Measurements from ENCODE around the gene C1orf105.
"Not testable (repeated sequence)": the region's sequence is repeated elsewhere in the genome, so short reads cannot be mapped to it uniquely, and the experiment has no call there.

The C1orf105 gene

GRCh38 chr1:172430128-172430454, 9.6 kb downstream of the C1orf105 start:
- no peak for DNase-seq

DNA sequence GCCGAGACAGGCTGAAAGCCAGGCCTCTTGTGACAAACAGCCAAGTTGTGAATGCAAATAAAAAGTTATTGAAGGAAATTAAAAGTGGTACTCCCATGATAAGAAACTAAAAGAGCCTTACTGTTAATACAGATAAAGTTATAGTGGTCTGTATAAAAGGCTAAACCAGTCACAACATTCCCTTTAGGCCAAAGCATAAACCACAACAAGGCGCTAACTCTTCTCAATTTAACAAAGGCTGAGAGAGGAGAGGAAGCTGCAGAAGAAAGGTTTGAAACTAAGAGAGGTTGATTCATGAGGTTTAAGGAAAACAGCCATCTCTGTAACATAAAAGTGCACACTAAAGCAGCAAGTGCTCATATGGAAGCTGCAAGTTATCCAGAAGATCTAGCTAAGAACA, 10.7 kb downstream of the C1orf105 start:
- DNase-seq = no peak

- DNase-seq = no peak
Observed at GRCh38 chr1:172431721-172432192, 11.3 kb downstream of the C1orf105 start.

- not testable (repeated sequence) for DNase-seq
Observed at GRCh38 chr1:172437183-172437582, 16.7 kb downstream of the C1orf105 start.

GRCh38 chr1:172442404-172442803, 21.9 kb downstream of the C1orf105 start:
- no peak for DNase-seq

DNA sequence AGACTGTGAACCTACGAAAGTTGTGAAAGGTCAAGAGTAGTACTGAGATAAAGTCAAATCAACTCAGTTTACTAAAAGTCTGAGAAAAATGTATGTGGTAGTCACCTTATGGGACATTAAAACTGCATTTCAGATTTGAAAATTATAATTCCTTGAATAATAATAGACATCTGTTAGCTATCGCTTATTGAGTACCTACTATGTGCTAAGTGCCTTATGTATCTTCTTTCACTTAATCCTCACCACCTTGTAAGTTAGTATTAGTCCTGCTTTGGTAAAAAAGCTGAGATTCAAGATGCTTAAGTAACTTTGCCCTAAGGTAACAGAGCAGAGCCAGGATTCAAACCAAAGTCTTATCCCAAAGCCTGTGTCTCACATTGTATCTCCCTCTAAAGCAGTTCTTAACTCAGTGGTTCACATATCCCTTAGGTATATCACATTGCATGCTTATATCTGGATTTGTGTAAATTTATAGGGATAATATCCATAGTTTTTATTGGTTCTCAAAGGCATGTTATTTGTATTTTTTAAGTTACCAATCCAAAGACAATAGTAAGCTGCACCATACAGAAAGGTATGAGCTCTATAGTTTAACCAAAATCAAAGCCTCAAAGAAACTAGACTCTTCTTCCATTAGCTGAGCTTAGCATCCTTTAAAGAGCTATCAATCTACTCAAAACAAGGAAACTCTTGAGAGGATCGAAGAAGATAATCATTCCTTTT, 22.5 kb downstream of the C1orf105 start:
- no peak for DNase-seq

- peak; percentile 87 for DNase-seq
Observed at GRCh38 chr1:172443666-172444453, 23.4 kb downstream of the C1orf105 start, which contains the start of gene PIGC. TSS of gene PIGC (minus strand) at chr1:172444069. CDS start at chr1:172442622, 1,447 bp downstream.

- DNase-seq = no peak
Observed at GRCh38 chr1:172446547-172446946, 26.1 kb downstream of the C1orf105 start.

GRCh38 chr1:172447641-172448040, 27.2 kb downstream of the C1orf105 start:
- DNase-seq = no peak

GRCh38 chr1:172448995-172449584, 28.6 kb downstream of the C1orf105 start:
- no peak for DNase-seq

DNA sequence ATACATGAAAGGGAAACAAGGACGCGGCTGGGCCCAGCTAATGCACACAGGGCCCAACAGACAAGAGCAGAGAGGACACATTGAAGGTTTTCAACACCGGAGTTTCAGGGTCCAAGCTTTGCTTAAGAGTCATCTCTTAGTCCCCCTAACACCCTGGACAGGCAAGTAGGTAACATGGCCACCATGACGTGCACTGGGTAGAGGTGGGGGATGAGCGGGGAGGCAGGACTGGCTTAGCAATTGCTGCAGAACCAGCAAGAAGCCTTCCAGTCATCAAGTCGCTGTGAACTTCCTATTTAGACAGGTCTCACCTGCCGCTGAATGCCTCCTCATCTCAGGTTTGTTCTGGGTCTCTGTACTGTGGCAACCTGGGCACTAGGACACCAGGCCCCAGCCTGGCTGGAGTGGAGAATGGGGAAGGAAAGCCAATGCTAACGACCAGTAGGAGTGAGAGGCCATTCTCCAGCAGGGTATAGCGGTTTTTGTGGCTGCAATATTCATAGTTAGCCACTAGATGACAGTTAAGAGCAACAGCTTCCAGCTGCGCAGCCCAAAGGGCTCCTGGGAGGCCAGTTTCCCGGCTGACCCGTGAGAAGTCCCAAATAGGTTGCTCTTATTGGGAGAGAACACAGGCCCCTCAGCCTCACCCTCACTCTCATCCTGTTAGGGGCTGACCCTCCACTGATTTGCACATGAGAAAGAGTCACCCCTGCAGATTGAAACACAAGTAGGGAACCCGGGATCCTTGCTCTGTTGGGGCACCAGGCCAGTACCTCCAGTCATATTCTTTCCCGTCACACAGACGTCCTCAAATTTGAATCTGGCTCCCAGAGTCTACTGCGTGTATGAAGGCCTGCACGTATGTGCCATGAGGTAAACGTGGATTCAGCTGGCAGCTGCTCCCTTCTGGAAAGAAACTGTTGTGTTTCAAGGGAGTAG, 29.4 kb downstream of the C1orf105 start:
- DNase-seq = no peak

DNA sequence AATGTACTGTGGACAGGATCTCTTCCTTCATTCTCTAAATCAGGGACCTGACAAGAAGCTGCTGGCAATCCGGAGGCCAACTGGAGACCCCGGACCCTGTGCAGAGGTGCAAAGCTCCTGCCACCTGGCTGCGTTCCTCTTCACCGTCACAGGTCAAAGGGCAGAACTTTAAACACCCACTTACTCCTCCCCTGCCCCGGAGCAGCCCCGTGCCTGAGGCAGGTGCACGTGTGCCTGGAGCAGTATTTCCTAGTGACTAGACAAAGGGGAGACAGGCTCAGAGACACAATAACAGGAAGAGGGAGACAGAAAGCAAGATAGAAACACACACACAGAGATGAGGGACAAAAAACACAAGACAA, 30.0 kb downstream of the C1orf105 start:
- DNase-seq = no peak

DNA sequence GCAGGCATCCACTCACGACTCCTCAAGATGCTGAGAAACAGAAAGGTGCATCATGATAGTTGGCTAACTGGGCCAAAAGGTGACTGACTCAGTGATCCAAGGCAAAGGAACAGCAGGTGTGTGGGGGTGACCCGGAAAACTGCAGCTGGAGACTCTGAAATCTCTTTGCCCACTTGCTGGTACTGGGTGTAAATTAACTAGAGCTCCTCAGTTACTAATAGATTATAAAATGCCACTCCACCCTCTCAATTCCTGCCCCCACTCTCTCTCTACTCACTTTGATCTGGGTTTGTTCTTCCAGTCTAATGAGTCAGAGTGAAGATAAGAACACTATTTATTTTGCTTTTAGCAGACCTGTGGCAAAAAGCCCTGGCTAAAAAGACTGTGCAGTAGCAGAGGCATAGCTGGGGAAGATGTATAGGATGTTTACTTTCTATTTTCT, 30.5 kb downstream of the C1orf105 start:
- DNase-seq = no peak

- no peak for DNase-seq
Observed at GRCh38 chr1:172452536-172453152, 32.2 kb downstream of the C1orf105 start.

GRCh38 chr1:172453153-172453545, 32.7 kb downstream of the C1orf105 start:
- no peak for DNase-seq

GRCh38 chr1:172453607-172454006, 33.1 kb downstream of the C1orf105 start:
- no peak for DNase-seq

- DNase-seq = no peak
Observed at GRCh38 chr1:172455451-172455850, 35.0 kb downstream of the C1orf105 start.

GRCh38 chr1:172456344-172456769, 35.9 kb downstream of the C1orf105 start:
- DNase-seq = no peak

DNA sequence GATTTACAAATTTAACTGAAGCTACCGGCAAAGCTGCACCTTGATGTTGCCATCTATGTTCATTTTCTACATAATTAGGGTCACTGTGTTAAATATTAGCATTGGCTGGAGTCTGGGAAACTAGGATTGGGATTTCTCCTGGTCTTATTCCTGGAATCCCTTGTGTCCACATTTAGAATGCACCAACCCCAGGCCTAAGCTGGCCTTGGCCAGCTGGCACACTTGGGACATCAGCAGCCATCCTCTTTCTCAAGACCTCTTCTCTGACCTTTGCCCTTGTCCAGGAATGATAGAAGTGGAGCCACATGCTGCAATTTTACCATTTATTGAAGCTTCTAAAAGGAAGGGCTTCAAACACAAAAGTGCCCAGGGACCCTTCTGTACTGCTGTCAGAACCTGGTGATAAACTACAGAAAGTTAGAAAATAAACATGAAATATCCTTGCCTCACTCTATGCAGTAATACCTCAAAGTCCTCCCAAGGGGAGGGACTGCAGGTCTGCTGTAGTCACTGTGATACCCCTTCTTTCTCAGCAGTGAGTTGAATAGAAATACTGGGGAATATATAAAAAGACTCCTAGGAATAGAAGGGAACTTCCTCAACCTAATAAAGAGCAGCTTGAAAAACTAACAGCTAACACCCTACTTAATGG, 37.1 kb downstream of the C1orf105 start:
- no peak for DNase-seq

- no peak for DNase-seq
Observed at GRCh38 chr1:172460177-172460576, 39.7 kb downstream of the C1orf105 start.

DNA sequence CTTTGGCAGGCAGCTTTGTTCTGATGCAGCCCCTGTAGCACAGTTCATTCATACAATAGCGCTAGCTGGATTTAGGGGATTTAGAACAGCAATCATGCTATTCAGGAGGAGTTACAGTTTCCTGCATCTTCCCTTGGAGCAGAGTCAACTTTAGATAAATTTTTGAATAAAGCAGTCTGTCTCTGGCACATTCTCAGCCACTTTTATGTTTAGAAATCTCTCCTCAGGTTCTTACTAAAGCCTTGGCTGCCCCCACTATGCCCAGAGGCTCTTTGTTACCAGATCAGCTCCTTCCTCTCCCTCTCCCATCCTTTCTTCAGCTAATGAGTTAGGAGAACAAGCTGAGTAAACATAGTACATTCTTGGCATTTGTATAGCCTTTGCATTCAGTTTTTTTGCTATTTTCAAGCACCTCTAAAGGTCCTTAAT, 40.4 kb downstream of the C1orf105 start:
- DNase-seq = no peak

GRCh38 chr1:172465617-172466016, 45.1 kb downstream of the C1orf105 start:
- DNase-seq = no peak
